Kidney epithelial cell (primary cell): ENCODE results near the gene MT1H. TPM values are rescaled to one million over a fixed set of nuclear protein-coding genes. Genes with fewer than 3 reads are reported as not detected.
"Not testable (repeated sequence)": the region's sequence is repeated elsewhere in the genome, so short reads cannot be mapped to it uniquely, and the experiment has no call there.

Source experiments
- DNase-seq: peaks from one replicate; pipeline ENCODE4 v3.0.0-alpha.2; 2010; ENCODE audit warnings: low read depth
- H3K27me3 ChIP-seq: 2 replicates; pipeline ENCODE4 v1.6.0; 2011; ENCODE audit warnings: low read length; ENCODE audit not compliant: control insufficient read depth, insufficient read depth
- H3K36me3 ChIP-seq: 2 replicates; pipeline ENCODE4 v1.5.1; 2011; ENCODE audit warnings: low read length; ENCODE audit not compliant: control insufficient read depth, insufficient read depth
- H3K4me3 ChIP-seq: 2 replicates; pipeline ENCODE4 v1.5.1; 2011; ENCODE audit warnings: low read depth, mild to moderate bottlenecking, control low read depth, low read length
- CTCF ChIP-seq: IDR thresholded peaks from 2 replicates; pipeline ENCODE4 v1.5.1; 2011; ENCODE audit warnings: mild to moderate bottlenecking, moderate library complexity, low read length, control low read depth, inconsistent platforms; ENCODE audit not compliant: insufficient read depth, poor library complexity, severe bottlenecking
- total RNA-seq: library from RNA; depleted of rRNA; stranded (reverse); fragments of >200 nt; gene quantifications from 2 replicates; pipeline ENCODE4 v1.2.3, GENCODE V29; 2015

The MT1H gene
- total RNA-seq, 1 donor from 2014 or later: not detected

DNA sequence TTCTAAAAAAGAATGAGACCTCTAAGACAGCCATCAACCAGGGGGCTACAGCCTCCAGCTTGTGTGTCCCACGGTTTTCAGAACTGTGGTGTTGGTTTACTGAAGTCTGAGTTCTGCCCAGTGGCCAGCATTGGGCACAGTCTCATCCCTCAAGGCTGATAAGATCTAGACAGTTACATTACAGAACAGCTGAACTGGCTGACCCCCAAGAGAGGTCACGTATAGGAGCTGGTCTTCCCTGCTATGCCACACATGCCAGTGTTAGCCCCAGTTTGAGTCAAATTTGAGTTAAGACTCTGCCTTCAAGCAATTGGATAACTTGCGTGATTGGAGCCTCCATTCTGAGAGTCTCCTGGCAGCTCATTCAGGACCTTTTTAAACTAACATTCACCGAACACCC, 45.5 kb downstream of the MT1H start:
- no peak overlapping the region for H3K4me3 ChIP-seq
- no peaks in the 10 kb centered on the region for H3K27me3 ChIP-seq
- no peak for DNase-seq
- no peak for TF ChIP-seq CTCF
- H3K36me3 ChIP-seq: no peaks in the 10 kb centered on the region

DNA sequence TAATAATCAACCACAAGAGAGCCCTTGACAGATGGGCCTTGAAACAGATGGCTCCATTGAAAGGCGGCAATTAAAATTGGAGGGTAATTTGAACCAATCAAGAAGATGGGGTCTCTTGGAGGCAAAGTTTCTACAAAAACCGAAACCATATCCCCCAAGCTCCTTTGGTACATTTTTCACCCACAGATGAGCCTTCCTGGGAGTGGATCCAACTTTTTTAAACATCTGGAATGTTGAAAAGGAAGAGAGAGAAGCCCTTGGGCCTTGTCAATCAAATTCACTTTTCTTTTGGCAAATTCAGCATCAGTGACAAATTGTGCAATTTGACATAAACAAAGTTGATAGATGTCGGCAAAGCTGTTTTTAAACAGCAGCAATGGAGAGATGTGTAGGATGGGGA, 47.1 kb downstream of the MT1H start:
- DNase-seq: no peak
- TF ChIP-seq CTCF: no peak
- Histone ChIP-seq H3K27me3 (no peaks in the 10 kb centered on the region), H3K4me3 (no peak overlapping the region), H3K36me3 (no peaks in the 10 kb centered on the region)

DNA sequence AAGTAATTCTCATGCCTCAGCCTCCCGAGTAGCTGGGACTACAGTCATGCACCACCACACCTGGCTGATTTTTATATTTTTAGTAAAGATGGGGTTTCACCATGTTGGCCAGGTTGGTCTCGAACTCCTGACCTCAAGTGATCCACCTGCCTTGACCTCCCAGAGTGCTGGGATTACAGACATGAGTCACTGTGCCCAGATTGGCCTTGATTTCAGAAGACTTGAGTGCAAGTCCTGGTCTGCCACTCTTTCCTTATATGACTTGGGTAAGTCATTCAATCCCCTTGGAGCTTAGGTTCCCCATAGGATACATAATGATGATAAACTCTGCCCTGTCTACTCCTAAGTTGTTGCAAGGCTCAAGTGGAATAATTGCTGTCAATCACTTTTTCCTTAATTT, 47.9 kb downstream of the MT1H start:
- H3K27me3 ChIP-seq, H3K4me3 ChIP-seq, DNase-seq, H3K36me3 ChIP-seq: not testable (repeated sequence)

Other genes with a start within 250 kb of the MT1H start
- gene AMFR, start 244.3 kb upstream of the MT1H start, total RNA-seq: 131 and 133 TPM in 2 replicates
- 59.8 and 89.7 TPM in 2 replicates for gene NUDT21, start 218.5 kb upstream of the MT1H start, total RNA-seq
- gene OGFOD1, start 218.3 kb upstream of the MT1H start, total RNA-seq: 41.3 and 75.8 TPM in 2 replicates
- 27.9 and 34.2 TPM in 2 replicates for gene BBS2, start 149.8 kb upstream of the MT1H start, total RNA-seq
- not detected in 2 replicates for gene MT4, start 104.7 kb upstream of the MT1H start, total RNA-seq
- not detected in 2 replicates for gene MT3, start 80.3 kb upstream of the MT1H start, total RNA-seq
- 139 and 338 TPM in 2 replicates for gene MT2A, start 61.2 kb upstream of the MT1H start, total RNA-seq
- 75.8 and 110 TPM in 2 replicates for gene MT1E, start 44.0 kb upstream of the MT1H start, total RNA-seq
- 1.9 and 4.3 TPM in 2 replicates for gene MT1M, start 37.2 kb upstream of the MT1H start, total RNA-seq
- not detected in 2 replicates for gene MT1A, start 31.1 kb upstream of the MT1H start, total RNA-seq
- gene MT1B, start 17.9 kb upstream of the MT1H start, total RNA-seq: not detected in 2 replicates
- 7.9 and 9.4 TPM in 2 replicates for gene MT1F, start 11.9 kb upstream of the MT1H start, total RNA-seq
- gene MT1G, start 1.7 kb upstream of the MT1H start, total RNA-seq: 0.75 and 14.8 TPM in 2 replicates
- 18.1 and 19.6 TPM in 2 replicates for gene MT1X, start 12.7 kb downstream of the MT1H start, total RNA-seq
- gene NUP93, start 60.3 kb downstream of the MT1H start, total RNA-seq: 60.2 and 65.9 TPM in 2 replicates
- 0.08 TPM in 1 of 2 replicates, not detected in the other for gene SLC12A3, start 195.4 kb downstream of the MT1H start, total RNA-seq